D721Med (cell line): ENCODE measurements around the gene OSBPL3.

Experiments
- DNase-seq: peaks from one replicate; pipeline ENCODE4 v3.0.0; 2011; ENCODE audit warnings: low spot score; ENCODE audit not compliant: insufficient read length
- FAIRE-seq: peaks from 2 replicates; lab custom pipeline; 2011; peaks lifted over from hg19 to GRCh38; lab: Jason Lieb, UNC
- CTCF ChIP-seq: IDR thresholded peaks from 2 replicates; pipeline ENCODE4 v1.5.1; 2012; ENCODE audit warnings: mild to moderate bottlenecking, control low read depth; ENCODE audit not compliant: insufficient read depth; ENCODE audit errors: missing control alignments

The OSBPL3 gene

GRCh38 chr7:24964191-24964590 is 15.8 kb downstream of the OSBPL3 start:
- DNase-seq (no peak), FAIRE-seq (no peak)
- TF ChIP-seq CTCF, result no peak

DNA sequence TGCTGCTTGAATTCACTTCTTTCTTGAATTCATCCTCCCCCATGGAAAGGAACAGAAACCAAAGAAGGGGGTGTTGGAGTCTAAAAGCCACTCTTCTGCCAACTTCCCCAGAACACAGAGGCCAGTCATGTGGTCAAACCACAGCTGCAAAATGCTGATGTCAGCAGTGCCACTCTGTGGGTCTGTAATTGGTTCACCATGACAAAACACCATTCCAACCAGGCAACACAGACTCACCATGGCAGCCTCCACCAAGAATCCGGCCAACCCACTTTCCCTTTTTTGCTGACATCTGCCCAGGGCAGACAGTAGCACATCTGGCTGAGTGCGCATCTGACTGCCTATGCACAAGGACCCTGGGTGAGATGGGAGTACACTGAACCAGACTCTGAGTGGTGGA is 16.8 kb downstream of the OSBPL3 start:
- DNase-seq (no peak), FAIRE-seq (no peak)
- TF ChIP-seq CTCF, result no peak

- FAIRE-seq (no peak), DNase-seq (no peak)
- TF ChIP-seq CTCF, result no peak
Observed at GRCh38 chr7:24962418-24962962, 17.5 kb downstream of the OSBPL3 start.

- DNase-seq (no peak), FAIRE-seq (no peak)
- TF ChIP-seq CTCF, result no peak
Observed at GRCh38 chr7:24959735-24960485, 20.1 kb downstream of the OSBPL3 start.

DNA sequence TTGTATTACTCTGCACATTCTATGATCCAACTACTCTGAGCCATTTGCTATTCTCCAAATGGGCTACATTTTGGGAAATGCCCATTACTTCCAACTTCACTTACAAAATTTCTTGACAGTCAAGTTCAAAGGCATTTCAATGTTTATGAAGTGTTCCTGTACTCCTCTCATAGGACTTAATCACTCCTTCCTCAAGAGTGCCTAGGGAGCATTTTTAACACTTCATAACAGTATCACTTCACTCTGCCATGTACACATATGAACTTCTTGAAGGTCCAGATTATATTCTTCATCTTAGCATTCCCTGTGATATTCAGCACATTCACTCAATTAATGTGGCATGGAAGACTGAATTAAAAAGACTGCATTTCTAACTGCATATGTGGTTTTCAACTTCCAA is 21.6 kb downstream of the OSBPL3 start:
- DNase-seq (no peak), FAIRE-seq (no peak)
- no peak for TF ChIP-seq CTCF

- TF ChIP-seq CTCF, result no peak
- DNase-seq (no peak), FAIRE-seq (no peak)
Observed at GRCh38 chr7:24956021-24956420, 24.0 kb downstream of the OSBPL3 start.

DNA sequence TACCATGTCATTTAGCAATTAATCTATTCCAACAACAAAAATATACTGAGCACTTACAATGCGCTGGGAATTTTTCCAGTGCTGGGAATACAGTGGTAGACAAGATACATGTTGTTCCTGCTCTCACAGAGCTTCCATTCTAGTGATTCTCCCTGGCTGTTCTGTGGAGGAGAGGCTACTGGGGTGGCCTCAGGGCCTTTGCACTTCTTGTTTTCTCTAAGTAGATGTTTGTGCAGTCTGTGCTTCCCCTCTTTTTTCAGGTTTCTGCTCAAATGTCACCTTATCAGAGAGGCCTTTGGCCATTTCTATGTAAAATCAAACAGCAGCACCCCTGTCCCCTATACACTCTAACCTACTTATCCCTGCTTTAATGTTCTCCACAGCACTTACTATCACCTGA is 24.7 kb downstream of the OSBPL3 start:
- no peak for FAIRE-seq
- TF ChIP-seq CTCF, result no peak

More for the DNA sequence above, 24.7 kb downstream of the OSBPL3 start:
- DNase-seq, result no peak
